Inferior parietal cortex (tissue), 1 donor: ENCODE measurements around the gene TRIM7.
"Not testable (repeated sequence)": the region's sequence is repeated elsewhere in the genome, so short reads cannot be mapped to it uniquely, and the experiment has no call there.

Experiments
- DNase-seq: peaks from one replicate; pipeline ENCODE4 v3.0.0-alpha.2; 2016; ENCODE audit errors: extremely low spot score

TRIM7 gene

DNA sequence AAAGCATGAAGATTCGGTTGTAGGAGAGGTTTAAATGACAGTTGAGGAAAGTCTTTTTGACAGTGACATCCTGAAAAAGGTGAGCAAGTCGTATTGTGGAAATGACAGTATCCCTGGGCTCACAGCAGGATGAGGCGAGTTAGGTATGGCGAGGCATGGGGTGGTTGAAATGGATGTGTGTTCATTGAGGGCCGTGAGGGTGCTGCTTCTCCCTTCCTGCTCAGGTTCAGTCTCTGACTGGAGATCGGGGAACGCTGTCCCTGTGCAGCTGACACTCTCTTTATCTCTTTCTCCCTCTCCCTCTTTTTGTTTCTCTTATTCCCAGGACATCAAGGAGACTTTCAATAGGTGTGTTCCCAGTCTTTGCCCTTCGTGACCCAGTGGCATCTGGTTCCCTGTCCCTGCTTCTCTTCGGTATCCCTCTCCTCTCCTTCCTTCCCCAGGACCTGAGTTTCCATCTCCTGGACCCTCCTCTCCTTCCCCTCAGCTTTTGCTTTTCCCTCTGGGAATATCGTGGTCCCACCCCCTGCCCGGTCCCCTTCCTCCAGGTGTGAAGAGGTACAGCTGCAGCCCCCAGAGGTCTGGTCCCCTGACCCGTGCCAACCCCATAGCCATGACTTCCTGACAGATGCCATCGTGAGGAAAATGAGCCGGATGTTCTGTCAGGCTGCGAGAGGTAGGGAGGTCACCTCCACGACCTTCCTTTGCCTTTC, 28.2 kb upstream of the TRIM7 start:
- no peak for DNase-seq

DNA sequence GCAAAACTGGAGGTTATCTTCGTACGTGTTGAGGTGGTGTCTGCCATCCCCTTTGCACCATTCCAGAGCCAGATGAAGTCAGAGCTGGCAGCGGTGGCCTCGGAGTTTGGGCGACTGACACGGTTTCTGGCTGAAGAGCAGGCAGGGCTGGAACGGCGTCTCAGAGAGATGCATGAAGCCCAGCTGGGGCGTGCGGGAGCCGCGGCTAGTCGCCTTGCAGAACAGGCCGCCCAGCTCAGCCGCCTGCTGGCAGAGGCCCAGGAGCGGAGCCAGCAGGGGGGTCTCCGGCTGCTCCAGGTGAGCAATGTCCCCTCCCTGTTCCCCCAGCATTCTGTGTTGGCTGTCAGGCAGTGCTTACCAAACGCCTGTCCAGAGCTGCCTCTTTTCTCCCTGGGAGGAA, 27.6 kb upstream of the TRIM7 start:
- DNase-seq: no peak

DNA sequence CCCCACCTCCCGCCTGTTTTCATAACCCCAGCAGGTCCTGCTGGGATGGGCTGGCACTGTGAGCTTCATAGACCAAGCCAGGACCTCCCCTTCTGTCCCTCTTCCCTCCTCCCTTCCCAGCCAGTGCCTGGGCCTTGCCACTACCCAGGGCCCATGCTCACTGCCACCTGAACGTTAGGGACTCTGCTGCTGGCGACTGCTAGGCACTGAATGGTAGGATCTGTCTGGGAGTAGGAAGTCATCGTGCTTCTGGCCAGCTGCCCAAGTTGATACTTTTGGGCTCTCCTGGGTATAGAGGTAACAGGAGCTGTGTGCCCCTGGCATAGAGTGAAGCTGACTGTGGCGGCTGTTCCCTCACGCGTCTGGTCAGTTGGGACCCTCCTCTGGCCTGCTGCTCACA, 26.4 kb upstream of the TRIM7 start:
- no peak for DNase-seq

DNA sequence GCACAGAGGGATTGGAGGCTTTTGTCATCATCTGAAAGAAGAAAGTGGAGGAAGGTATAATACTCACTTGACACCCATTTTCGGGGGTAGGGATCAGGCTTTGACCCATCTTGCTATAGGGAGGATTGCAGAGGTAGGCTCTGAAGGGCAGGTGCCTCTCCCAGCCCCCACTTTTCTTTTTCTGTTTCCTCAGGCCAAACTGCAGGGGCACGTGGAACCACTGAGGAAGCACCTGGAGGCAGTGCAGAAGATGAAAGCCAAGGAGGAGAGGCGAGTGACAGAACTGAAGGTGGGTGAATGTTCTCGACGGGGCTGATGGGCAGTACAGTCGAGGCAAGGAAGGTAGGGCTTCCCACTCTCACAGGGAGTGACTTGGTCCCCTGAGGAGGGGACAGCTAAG, 25.6 kb upstream of the TRIM7 start:
- DNase-seq: no peak

DNA sequence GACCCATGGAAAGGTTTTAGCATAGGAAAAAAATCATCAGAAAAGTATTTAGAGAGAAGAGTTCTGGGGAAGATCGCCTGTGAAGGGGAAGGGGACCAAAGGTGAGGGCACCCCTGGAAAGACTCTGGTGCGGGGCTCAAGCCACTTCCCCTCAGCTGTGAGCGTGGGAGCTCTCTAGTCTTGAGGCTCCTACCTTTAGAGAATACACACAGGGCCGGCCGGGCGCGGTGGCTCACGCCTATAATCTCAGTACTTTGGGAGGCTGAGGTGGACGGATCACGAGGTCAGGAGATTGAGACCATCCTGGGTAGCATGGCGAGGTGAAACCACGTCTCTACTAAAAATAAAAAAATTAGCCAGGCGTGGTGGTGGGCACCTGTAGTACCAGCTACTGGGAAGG, 25.0 kb upstream of the TRIM7 start:
- no peak for DNase-seq

DNA sequence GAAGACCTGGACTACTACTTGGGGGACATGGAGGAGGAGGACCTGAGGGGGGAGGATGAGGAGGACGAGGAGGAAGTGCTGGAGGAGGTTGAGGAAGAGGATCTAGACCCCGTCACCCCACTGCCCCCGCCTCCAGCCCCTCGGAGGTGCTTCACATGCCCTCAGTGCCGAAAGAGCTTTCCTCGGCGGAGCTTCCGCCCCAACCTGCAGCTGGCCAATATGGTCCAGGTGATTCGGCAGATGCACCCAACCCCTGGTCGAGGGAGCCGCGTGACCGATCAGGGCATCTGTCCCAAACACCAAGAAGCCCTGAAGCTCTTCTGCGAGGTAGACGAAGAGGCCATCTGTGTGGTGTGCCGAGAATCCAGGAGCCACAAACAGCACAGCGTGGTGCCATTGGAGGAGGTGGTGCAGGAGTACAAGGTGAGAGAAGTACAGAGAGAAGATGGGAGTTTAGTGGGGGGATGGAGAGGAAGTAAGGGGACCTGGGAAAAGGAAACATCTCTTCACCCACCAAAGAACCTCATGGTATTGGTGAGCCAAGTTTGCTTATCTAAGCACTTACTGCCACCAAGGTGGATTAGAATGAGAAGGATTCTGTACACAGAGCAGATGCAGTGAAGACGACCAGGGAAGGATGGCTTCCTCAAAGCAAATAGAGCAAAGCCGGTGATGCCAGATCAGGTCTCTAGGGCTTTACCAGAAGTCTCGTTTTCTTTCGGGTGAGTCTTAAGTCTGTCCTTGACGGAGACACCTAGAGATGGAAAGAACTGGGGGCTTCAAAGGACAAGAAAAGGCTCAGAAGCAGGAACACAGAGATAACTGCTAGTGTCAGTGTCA, 19.6 kb upstream of the TRIM7 start:
- DNase-seq: no peak

DNA sequence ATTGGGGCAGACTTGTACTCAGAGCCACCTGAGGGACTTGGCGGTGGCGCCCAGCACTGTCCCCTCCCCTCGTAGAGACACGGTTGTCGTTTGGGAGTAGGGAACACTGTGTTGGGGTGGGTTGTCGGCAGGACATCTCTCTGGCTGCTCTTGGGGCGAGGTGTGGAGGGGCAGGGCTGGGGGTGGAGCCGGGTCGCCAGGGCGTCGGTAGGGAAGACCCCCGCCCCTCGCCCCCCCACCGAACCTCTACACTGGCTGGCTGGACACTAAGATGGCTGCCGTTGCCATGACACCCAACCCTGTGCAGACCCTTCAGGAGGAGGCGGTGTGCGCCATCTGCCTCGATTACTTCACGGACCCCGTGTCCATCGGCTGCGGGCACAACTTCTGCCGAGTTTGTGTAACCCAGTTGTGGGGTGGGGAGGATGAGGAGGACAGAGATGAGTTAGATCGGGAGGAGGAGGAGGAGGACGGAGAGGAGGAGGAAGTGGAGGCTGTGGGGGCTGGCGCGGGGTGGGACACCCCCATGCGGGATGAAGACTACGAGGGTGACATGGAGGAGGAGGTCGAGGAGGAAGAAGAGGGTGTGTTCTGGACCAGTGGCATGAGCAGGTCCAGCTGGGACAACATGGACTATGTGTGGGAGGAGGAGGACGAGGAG, 18.9 kb upstream of the TRIM7 start:
- no peak for DNase-seq

DNA sequence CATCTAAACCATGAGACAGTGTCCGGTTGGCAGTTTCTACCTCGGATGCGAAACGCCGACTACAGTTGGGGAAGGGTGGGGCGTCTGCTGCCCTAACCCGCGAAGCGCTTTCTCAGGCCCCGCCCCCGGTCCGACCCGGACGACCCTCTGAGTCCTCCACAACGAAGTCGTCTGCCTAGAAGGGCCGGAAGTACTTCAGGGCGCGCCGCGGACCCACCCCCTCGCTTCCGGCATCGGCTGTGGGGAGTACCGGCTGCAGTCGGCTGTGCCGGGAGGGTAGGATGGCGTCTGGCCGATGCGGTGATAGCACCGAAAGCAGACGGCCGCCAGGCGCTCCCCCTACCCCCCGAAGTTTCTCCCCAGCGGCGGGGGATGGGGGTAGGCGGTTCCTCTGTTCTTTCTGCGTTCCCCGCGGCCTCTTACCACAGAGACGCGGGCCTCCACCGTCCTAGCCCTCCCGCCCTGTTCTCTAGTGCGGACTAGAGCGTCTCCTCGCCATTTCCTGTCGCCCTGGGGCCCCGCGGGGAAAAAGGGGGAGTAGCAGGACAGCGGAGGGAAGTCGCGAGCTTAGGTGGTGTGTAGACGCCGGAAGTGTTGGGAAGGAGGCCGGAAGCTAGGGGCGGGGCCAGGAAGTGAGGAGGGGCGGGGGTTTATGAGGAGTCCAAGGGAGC, 18.2 kb upstream of the TRIM7 start, which contains the start of gene TRIM41:
TRIM41 (plus strand) TSS at position 224 of the 671 bp plus-strand sequence. CDS start 719 bp downstream, outside the sequence.
- DNase-seq: peak; percentile 97

DNA sequence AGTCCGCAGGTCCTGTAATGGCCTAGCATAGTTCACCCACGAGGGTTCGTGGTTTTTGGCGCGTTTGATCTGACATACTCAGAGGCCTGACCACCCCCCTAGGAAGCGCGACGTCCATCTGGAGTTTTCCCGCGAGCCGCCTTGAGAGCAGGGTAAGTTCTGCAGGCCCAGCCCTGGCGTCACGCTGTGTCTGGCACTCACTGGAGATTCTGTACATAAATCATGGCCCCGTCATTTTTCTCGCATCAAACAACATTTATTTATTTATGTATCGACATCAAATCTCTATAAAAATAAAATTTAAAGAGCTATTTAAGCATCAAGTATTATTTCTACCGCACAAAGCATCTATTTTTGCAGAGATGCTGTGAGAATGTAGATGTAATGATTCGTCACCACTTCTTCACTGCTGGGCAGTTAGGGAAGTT, 17.6 kb upstream of the TRIM7 start:
- no peak for DNase-seq

DNA sequence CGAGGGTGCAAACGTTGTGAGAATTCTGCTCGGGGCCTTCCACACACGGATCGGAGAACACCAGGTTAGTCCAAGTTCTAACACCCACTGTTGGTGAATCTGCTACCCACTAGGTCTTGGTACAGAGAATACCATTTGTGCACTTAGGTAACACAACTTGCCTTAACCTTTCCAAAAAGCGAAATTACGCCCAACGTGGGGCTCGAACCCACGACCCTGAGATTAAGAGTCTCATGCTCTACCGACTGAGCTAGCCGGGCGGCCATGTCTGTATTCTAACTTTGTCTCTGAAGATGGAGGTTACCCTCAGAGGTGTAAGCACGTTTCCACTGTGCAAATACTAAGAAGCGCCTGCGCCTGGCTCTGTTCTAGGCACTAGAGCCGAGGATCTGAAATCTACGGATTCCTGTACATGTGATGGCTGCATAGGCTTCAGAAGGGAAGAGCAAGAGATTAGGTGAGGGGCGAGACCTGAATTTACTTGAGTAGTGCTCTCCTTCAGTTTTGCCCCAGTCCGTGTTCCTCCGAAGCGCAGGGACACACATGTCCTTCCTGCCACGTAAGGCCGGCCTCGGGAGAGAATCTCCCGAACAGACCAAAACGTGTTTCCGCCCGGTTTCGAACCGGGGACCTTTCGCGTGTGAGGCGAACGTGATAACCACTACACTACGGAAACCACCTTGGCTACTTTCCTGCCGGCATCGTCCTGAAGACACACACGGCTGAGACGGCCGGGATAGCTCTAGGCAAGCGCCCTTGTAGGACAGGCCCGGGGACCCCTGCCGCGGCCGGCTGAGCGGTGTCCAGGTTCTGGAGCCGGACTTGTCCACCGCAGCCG, 17.0 kb upstream of the TRIM7 start:
- peak; percentile 96 for DNase-seq

DNA sequence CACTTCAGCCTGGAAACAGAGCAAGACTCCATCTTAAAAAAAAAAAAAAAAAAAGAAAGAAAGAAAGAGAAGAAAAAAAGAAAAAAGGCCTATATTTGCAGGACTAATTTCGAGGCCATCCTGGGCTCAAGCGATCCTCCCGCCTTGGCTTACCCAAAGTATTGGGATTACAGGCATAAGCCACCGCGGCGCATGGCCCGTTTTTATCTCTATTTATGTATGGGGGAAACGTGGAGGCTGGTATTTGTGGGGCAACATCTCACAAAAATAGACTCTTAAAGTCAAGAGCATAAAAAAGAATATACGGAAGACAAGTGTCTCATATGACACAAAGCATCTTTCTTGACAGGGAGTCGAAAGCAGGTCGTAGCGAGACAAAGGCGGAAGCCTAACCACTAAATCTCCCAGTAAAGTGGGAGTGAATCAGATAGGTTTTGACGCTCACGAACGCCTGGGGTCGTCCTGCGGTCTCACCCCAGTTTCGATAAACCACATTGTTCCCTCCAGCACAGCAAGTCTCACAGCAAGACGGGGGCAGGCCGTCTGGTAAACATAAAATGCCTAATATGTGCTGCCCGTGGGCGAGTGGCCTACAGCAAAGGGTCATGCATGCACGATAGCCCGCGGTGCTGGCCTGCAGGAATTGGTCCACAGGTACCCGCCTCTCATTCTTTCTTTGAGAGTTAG, 16.3 kb upstream of the TRIM7 start:
- no peak for DNase-seq

DNA sequence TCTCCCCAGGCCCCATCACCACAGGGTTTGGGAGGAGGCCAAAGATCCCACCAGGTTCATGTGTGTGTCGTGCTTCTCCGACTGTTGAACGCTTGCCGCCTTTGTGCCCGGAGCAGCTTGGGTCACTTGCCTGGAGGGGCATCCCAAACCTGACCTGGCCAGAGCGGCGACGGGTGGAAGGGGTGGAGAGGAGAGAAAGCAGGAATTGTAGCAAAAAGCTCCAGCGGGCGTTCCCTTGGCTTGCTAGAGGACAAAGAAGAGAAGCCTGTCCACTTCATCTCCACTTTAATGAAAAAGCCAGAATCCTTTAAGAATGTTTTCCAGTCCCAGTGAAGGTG, 15.2 kb upstream of the TRIM7 start:
- no peak for DNase-seq

DNA sequence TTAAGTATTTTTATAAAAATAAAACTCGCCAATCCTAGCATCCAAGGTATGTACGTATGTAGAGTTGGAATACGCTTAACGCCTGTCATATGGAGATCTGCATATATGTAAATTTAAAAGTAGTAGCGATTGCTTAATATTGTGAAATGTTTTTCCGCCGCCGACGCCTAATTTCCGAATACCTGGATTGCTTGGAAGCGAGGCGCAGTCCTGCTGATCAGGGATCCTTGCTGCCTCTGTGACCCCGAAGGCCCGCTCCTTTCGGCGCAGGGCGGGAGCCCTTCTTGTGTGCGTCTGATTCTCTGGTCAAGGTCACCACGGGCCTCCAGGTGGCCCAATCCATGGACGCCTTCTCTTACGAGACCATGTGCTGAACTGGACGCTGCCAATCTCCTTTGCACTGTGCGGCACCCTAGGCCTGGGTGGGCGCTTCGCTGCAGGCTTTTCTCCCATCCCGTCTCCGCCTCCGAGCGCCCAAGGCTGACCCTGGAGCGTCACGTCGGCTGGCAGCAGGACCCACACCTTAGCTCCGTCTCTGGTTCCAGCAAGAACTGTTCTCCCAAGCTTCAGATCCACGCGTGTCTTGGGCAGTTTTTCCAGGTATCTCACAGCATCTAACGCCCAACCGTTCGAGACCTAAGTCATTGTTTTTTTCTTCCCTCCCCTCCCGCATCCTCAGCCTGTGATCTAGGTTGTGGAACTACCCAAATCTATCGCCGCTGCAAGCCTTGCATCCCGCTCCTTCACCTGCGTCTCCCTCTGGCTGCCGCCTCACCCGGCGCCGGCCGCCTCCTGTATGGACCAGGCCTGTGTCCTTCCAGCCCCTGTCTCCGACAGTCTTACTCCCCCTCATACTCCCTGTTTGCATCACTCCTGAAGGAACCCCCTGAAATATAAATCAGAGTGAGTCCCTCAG, 14.5 kb upstream of the TRIM7 start:
- no peak for DNase-seq

DNA sequence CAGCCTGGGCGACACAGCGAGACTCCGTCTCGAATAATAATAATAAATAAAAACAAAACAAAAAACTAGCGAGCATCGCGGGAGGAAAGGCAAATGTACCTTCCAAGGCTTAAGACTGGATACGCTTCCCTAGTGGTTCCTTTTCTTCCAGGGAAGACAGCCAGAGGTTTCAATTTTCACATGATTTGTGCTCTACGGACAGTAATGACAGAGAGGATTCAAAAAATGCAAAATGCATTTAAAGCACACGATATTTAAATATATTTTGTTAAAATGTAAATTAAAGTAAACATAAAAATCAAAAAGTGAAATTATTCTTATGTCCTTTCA, 13.8 kb upstream of the TRIM7 start:
- no peak for DNase-seq

DNA sequence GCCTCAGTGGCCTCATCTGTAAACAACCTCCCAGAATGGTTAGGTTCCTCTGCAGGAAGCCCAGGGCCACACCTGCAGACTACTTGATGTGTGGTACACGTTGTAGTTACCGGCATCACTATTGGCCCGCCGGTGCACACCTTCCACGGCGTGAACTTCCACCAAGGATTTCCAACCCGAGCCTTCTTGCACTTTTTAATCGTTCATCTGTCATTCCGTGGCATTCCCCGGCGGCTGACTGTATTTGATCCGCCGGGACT, 12.7 kb upstream of the TRIM7 start:
- DNase-seq: no peak

DNA sequence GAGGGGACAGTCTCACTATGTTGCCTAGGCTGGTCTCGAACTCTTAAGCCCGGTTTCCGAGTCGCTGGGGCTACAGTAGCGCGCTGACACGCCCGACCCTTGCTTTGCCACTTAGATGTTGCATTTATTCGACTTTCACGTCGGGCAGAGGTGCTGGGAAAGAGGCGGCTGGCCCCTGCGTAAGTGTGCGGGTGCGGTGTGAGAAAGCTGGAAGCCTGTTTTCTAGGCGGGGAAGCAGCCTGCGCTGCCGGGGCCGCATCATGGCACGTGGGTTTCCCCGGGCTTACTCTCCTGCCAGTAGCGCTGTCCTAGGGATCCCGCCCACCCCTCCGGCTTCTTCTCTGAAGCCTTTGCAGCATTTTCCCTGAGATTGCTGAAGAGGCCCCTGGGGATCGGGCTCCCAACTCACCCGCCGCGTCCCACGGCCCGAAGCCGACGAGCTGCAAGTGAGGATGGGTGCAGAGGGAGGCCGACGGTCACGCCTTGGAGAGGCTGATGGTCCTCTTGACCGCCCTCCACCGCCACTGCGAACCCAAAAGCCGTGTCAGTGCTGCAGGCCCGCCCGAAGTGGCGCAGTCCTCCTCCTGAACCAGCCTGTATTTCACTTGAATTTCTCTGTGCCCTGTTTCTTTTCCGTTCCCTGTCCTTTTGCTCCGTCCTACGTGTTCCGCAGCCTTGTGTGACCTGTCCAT, 12.3 kb upstream of the TRIM7 start:
- no peak for DNase-seq

DNA sequence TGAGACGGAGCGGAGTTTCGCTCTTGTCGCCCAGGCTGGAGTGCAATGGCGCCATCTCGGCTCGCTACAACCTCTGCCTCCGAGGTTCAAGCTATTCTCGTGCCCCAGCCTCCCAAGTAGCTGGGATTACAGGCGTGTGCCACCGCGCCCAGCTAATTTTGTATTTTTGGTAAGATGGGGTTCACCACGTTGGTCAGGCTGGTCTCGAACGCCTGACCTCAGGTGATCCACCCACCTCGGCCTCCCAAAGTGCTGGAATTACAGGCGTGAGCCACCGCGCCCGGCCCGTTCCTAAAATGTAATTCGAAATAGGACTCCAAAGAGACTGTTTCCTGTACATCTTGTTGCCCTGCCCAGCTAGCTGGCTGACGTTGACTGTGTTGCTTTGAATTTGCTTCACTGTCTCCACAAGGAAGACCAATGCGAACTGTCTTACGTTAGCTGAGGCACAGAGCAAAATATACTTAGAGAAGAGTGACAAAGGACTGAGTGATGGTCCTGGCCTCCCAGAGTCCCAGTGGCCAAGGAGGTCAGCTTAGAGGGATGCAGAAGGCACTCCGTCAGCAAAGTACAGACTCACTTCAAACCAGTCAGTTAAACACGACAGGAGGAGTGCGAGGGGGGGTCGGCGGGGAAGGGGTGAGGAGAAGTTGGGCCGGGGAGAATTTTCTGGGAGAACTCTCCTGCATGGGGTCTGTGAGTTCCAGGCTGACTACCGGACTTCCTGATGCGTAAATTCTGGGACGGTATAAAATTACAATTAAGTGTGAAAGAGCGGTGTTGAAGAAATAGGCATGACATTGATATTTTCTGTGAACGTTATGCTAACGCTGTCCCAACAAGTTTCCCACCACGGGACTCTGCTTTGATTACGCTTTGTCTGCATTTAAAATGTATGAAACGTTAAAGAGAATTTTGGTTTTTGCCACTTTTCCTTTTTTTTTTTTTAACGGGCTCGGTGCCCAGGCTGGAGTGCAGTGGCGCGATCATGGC, 11.3 kb upstream of the TRIM7 start:
- no peak for DNase-seq

DNA sequence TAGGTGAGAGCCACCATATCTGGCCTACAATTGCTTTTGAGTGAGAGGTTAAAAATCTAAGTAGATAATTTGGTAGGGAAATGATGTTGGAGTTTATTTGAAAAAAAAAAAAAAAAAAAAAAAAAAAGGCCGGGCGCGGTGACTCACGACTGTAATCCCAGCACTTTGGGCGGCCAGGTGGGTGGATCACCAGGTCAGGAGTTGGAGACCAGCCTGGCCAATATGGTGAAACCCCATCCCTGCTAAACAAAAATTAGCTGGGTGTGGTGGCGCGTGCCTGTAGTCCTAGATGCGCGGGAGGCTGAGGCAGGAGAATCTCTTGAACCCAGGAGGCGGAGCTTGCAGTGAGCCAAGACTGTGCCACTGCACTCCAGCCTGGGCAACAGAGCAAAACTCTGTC, 9.3 kb upstream of the TRIM7 start:
- DNase-seq: not testable (repeated sequence)
